Cerebellar cortex (tissue), 1 donor: Measurements from ENCODE around the gene ODAD4.
"Not testable (repeated sequence)": the region's sequence is repeated elsewhere in the genome, so short reads cannot be mapped to it uniquely, and the experiment has no call there.

Experiments
- DNase-seq: peaks from one replicate; pipeline ENCODE4 v3.0.0-alpha.2; 2015; ENCODE audit warnings: low spot score

The ODAD4 gene

GRCh38 chr17:41914358-41914766, 16.1 kb upstream of the ODAD4 start:
- DNase-seq = no peak

- DNase-seq = no peak
Observed at GRCh38 chr17:41915020-41915419, 15.4 kb upstream of the ODAD4 start.

- DNase-seq = no peak
Observed at GRCh38 chr17:41915566-41915965, 14.9 kb upstream of the ODAD4 start.

- peak; percentile 33 for DNase-seq
Observed at GRCh38 chr17:41917192-41917591, 13.2 kb upstream of the ODAD4 start.

- DNase-seq = peak; percentile 18
Observed at GRCh38 chr17:41917679-41918313, 12.6 kb upstream of the ODAD4 start.

- DNase-seq = peak; percentile 97
Observed at GRCh38 chr17:41918314-41919164, 11.9 kb upstream of the ODAD4 start, which contains the start of gene ACLY. ACLY (minus strand) TSS chr17:41918951; CDS start chr17:41913873, 5,078 bp downstream.

GRCh38 chr17:41919165-41919817, 11.1 kb upstream of the ODAD4 start:
- DNase-seq = no peak

GRCh38 chr17:41919840-41920579, 10.4 kb upstream of the ODAD4 start:
- no peak for DNase-seq

GRCh38 chr17:41920580-41920955, 9.8 kb upstream of the ODAD4 start:
- DNase-seq = no peak

- no peak for DNase-seq
Observed at GRCh38 chr17:41925991-41926590, 4.3 kb upstream of the ODAD4 start.

GRCh38 chr17:41928693-41929251, 1.6 kb upstream of the ODAD4 start:
- no peak for DNase-seq

- not testable (repeated sequence) for DNase-seq
Observed at GRCh38 chr17:41930833-41931156, 378 bp downstream of the ODAD4 start.

- DNase-seq = not testable (repeated sequence)
Observed at GRCh38 chr17:41931715-41932114, 1.3 kb downstream of the ODAD4 start.

GRCh38 chr17:41932816-41933389, 2.5 kb downstream of the ODAD4 start:
- no peak for DNase-seq

- DNase-seq = no peak
Observed at GRCh38 chr17:41935641-41936040, 5.2 kb downstream of the ODAD4 start.

- no peak for DNase-seq
Observed at GRCh38 chr17:41937970-41938954, 7.8 kb downstream of the ODAD4 start.

GRCh38 chr17:41939044-41939692, 8.8 kb downstream of the ODAD4 start:
- no peak for DNase-seq

- no peak for DNase-seq
Observed at GRCh38 chr17:41939693-41940090, 9.3 kb downstream of the ODAD4 start.

GRCh38 chr17:41941168-41941567, 10.8 kb downstream of the ODAD4 start:
- DNase-seq = no peak
